Naive thymus-derived CD8-positive, alpha-beta T cell (primary cell): Measurements from ENCODE around the gene PRR19. TPM values are rescaled to one million over a fixed set of nuclear protein-coding genes. Genes with fewer than 3 reads are reported as not detected.

Experiments used
- ATAC-seq, 2 donors: fragments of 150-1000 bp; cut with Tn5 transposase in 1 of 2; sonication (Bioruptor Pico), chemical (Tn5 transposase) in 1 of 2; 1 replicate in 1 of 2; 2 replicates in 1 of 2; pipeline ENCODE4 v1.10.0; 2021; ENCODE audit warnings: mild to moderate bottlenecking in 2 of 2, moderate library complexity in 2 of 2
- POLR2A ChIA-PET: fragments of 350-600 bp; sonication (Branson Sonifier 250); formaldehyde crosslinking; loops from one replicate; lab custom pipeline; 2021; ENCODE audit warnings: antibody characterized with exemption; lab: Charles Lee
- DNase-seq, 10 donors: peaks; one replicate each; pipeline versions ENCODE4 v3.0.0 to v3.0.0-alpha.2; 2020 to 2022
- H3K27ac Mint-ChIP-seq, 10 donors: one replicate each; pipeline ENCODE4 v1.8.0; 2020 to 2022; ENCODE audit warnings: mild to moderate bottlenecking in 10 of 10, mixed read lengths in 10 of 10, moderate library complexity in 4 of 10, inconsistent platforms in 1 of 10
- H3K27me3 Mint-ChIP-seq, 5 donors: one replicate each; pipeline ENCODE4 v1.8.0; 2021 to 2022; ENCODE audit warnings: mixed read lengths in 5 of 5
- H3K36me3 Mint-ChIP-seq, 3 donors: one replicate each; pipeline ENCODE4 v1.8.0; 2020 to 2022; ENCODE audit warnings: mixed read lengths in 3 of 3, mild to moderate bottlenecking in 2 of 3, inconsistent platforms in 1 of 3
- H3K4me1 Mint-ChIP-seq, 4 donors: one replicate each; pipeline ENCODE4 v1.8.0; 2021 to 2022; ENCODE audit warnings: mixed read lengths in 4 of 4
- H3K4me3 Mint-ChIP-seq, 10 donors: one replicate each; pipeline ENCODE4 v1.8.0; 2020 to 2022; ENCODE audit warnings: mild to moderate bottlenecking in 10 of 10, mixed read lengths in 10 of 10, moderate library complexity in 6 of 10, inconsistent platforms in 1 of 10
- H3K9me3 Mint-ChIP-seq, 9 donors: one replicate each; pipeline ENCODE4 v1.8.0; 2020 to 2022; ENCODE audit warnings: mixed read lengths in 9 of 9, mild to moderate bottlenecking in 3 of 9, inconsistent platforms in 1 of 9, moderate library complexity in 1 of 9
- polyA plus RNA-seq, 3 donors: library from polyadenylated mRNA; unstranded; fragments of 300-500 nt; fragmentation: Illumina TruSeq; gene quantifications; one replicate each; pipeline ENCODE4 v1.2.3, GENCODE V29; 2021
- total RNA-seq, 8 experiments: library from RNA in 2 of 8; stranded (reverse) in 2 of 8; gene quantifications; one replicate each; pipeline ENCODE4 v1.2.3 and lab custom pipeline; 2021 to 2026

The PRR19 gene
- total and polyA plus RNA-seq, 5 experiments from 2014 or later, result 0.25 to 0.49 (median 0.32) TPM; not detected in 2

- POLR2A ChIA-PET, result no interaction called here
- ATAC-seq (no peak), DNase-seq (no peak)
- peaks cover 11 to 43% (median 22%) of the 10 kb centered on the region in 5 donors for H3K27me3 Mint-ChIP-seq
- no peak overlapping the region for H3K4me3 Mint-ChIP-seq
- no peaks in the 10 kb centered on the region for H3K36me3 Mint-ChIP-seq
- peaks cover 0 to 2% (median 0%) of the 10 kb centered on the region in 9 donors for H3K9me3 Mint-ChIP-seq
- H3K4me1 Mint-ChIP-seq, result peaks cover 9 to 20% (median 12%) of the 10 kb centered on the region in 4 donors
- H3K27ac Mint-ChIP-seq, result no peak overlapping the region
Observed at GRCh38 chr19:42309686-42310085, 7.8 kb downstream of the PRR19 start.

- peaks cover 0 to 2% (median 0%) of the 10 kb centered on the region in 9 donors for H3K9me3 Mint-ChIP-seq
- peaks cover 11 to 21% (median 12%) of the 10 kb centered on the region in 4 donors for H3K4me1 Mint-ChIP-seq
- POLR2A ChIA-PET, result no interaction called here
- peaks cover 16 to 52% (median 28%) of the 10 kb centered on the region in 5 donors for H3K27me3 Mint-ChIP-seq
- H3K4me3 Mint-ChIP-seq, result peak overlapping the region in 1 of 10 donors; percentile 74
- ATAC-seq, result no peak
- H3K36me3 Mint-ChIP-seq, result no peaks in the 10 kb centered on the region
- DNase-seq, result no peak
- no peak overlapping the region for H3K27ac Mint-ChIP-seq
Observed at GRCh38 chr19:42311657-42312056, 9.7 kb downstream of the PRR19 start.

- Mint-ChIP-seq H3K27me3 (peaks cover 16 to 59% (median 28%) of the 10 kb centered on the region in 5 donors), H3K4me3 (peak overlapping the region; percentile 7 to 87 (median 70)), H3K27ac (peak overlapping the region in 2 of 10 donors; percentile 73 to 87), H3K36me3 (no peaks in the 10 kb centered on the region), H3K4me1 (peaks cover 15 to 27% (median 19%) of the 10 kb centered on the region in 4 donors), H3K9me3 (peaks cover 0 to 2% (median 0%) of the 10 kb centered on the region in 9 donors)
- no peak for DNase-seq
- ATAC-seq, result no peak
- POLR2A ChIA-PET, result no interaction called here
Observed at GRCh38 chr19:42312370-42312769, 10.4 kb downstream of the PRR19 start.

- peak within 1 kb of the TSS in 2 of 10 donors; percentile 73 to 87 for H3K27ac Mint-ChIP-seq
- H3K4me3 Mint-ChIP-seq, result peak within 1 kb of the TSS; percentile 60 to 87 (median 70)
- peaks cover 0 to 2% (median 0%) of the 10 kb centered on the region in 9 donors for H3K9me3 Mint-ChIP-seq
- no peaks in the 10 kb centered on the region for H3K36me3 Mint-ChIP-seq
- H3K27me3 Mint-ChIP-seq, result peaks cover 16 to 60% (median 28%) of the 10 kb centered on the region in 5 donors
- DNase-seq, result peak in 4 of 10 donors; percentile 22 to 65 (median 38)
- H3K4me1 Mint-ChIP-seq, result peaks cover 14 to 27% (median 19%) of the 10 kb centered on the region in 4 donors
- POLR2A ChIA-PET, result interaction anchor here (0.6 kb wide), 1 partner anchor 47 kb away, joined by 3 read pairs; no protein-coding TSS in a partner anchor
- peak; percentile 83 to 87 for ATAC-seq
Observed at GRCh38 chr19:42313096-42313839, 11.3 kb downstream of the PRR19 start, which contains the start of gene TMEM145. Gene TMEM145, plus strand, starts transcription at chr19:42313309. Its CDS starts 68 bp downstream, at chr19:42313377.

- ATAC-seq (no peak), DNase-seq (no peak)
- Mint-ChIP-seq H3K9me3 (peaks cover 0 to 2% (median 0%) of the 10 kb centered on the region in 9 donors), H3K4me1 (peaks cover 14 to 27% (median 19%) of the 10 kb centered on the region in 4 donors), H3K4me3 (peak overlapping the region in 7 of 10 donors; percentile 43 to 74 (median 65)), H3K36me3 (no peaks in the 10 kb centered on the region), H3K27me3 (peaks cover 16 to 60% (median 28%) of the 10 kb centered on the region in 5 donors), H3K27ac (peak overlapping the region in 1 of 10 donors; percentile 59)
- POLR2A ChIA-PET, result interaction anchor here (0.6 to 0.8 kb wide), 2 partner anchors 12 to 46 kb away, joined by 3 to 4 read pairs; partner anchors contain the start of genes PAFAH1B3 and PRR19
Observed at GRCh38 chr19:42313840-42314755, 12.2 kb downstream of the PRR19 start.

- peaks cover 16 to 60% (median 28%) of the 10 kb centered on the region in 5 donors for H3K27me3 Mint-ChIP-seq
- POLR2A ChIA-PET, result interaction anchor here (0.8 kb wide), 1 partner anchor 13 kb away, joined by 4 read pairs; the partner anchor contains the start of genes PAFAH1B3 and PRR19
- peaks cover 0 to 2% (median 0%) of the 10 kb centered on the region in 9 donors for H3K9me3 Mint-ChIP-seq
- peaks cover 14 to 27% (median 19%) of the 10 kb centered on the region in 4 donors for H3K4me1 Mint-ChIP-seq
- no peak overlapping the region for H3K27ac Mint-ChIP-seq
- no peak for ATAC-seq
- no peak for DNase-seq
- peak overlapping the region in 3 of 10 donors; percentile 7 to 22 (median 11) for H3K4me3 Mint-ChIP-seq
- H3K36me3 Mint-ChIP-seq, result no peaks in the 10 kb centered on the region
Observed at GRCh38 chr19:42315024-42315423, 13.1 kb downstream of the PRR19 start.

- Mint-ChIP-seq H3K9me3 (peaks cover 0 to 2% (median 0%) of the 10 kb centered on the region in 9 donors), H3K4me3 (peak overlapping the region in 6 of 10 donors; percentile 0 to 40 (median 10)), H3K36me3 (no peaks in the 10 kb centered on the region), H3K27me3 (peaks cover 16 to 49% (median 24%) of the 10 kb centered on the region in 5 donors), H3K27ac (peak overlapping the region in 1 of 10 donors; percentile 33), H3K4me1 (peaks cover 14 to 27% (median 19%) of the 10 kb centered on the region in 4 donors)
- ATAC-seq, result no peak
- POLR2A ChIA-PET, result interaction anchor here (0.8 kb wide), 1 partner anchor 8 kb away, joined by 3 read pairs; no protein-coding TSS in a partner anchor
- no peak for DNase-seq
Observed at GRCh38 chr19:42316223-42317211, 14.6 kb downstream of the PRR19 start.

GRCh38 chr19:42317535-42317934 is 15.6 kb downstream of the PRR19 start:
- H3K36me3 Mint-ChIP-seq, result no peaks in the 10 kb centered on the region
- POLR2A ChIA-PET, result no interaction called here
- peak overlapping the region in 1 of 10 donors; percentile 17 for H3K27ac Mint-ChIP-seq
- H3K9me3 Mint-ChIP-seq, result peaks cover 0 to 2% (median 0%) of the 10 kb centered on the region in 9 donors
- DNase-seq (no peak), ATAC-seq (no peak)
- H3K27me3 Mint-ChIP-seq, result peaks cover 12 to 39% (median 22%) of the 10 kb centered on the region in 5 donors
- H3K4me3 Mint-ChIP-seq, result no peak overlapping the region
- H3K4me1 Mint-ChIP-seq, result peaks cover 13 to 21% (median 18%) of the 10 kb centered on the region in 4 donors

GRCh38 chr19:42322305-42322704 is 20.4 kb downstream of the PRR19 start:
- Mint-ChIP-seq H3K9me3 (no peaks in the 10 kb centered on the region), H3K36me3 (peaks cover 0 to 3% (median 0%) of the 10 kb centered on the region in 3 donors), H3K27me3 (peaks cover 6 to 20% (median 13%) of the 10 kb centered on the region in 5 donors), H3K4me1 (peaks cover 8 to 24% (median 22%) of the 10 kb centered on the region in 4 donors), H3K27ac (no peak overlapping the region), H3K4me3 (peak overlapping the region in 1 of 10 donors; percentile 58)
- ATAC-seq (no peak), DNase-seq (no peak)
- POLR2A ChIA-PET, result interaction anchor here (0.6 to 1.9 kb wide), 3 partner anchors 19 to 120 kb away, joined by 3 to 6 read pairs (median 4); partner anchors contain the start of genes PAFAH1B3 and PRR19

GRCh38 chr19:42323473-42323851 is 21.5 kb downstream of the PRR19 start:
- Mint-ChIP-seq H3K4me1 (peaks cover 16 to 34% (median 26%) of the 10 kb centered on the region in 4 donors), H3K27me3 (peaks cover 6 to 20% (median 12%) of the 10 kb centered on the region in 5 donors), H3K9me3 (no peaks in the 10 kb centered on the region), H3K27ac (no peak overlapping the region), H3K36me3 (peaks cover 0 to 3% (median 0%) of the 10 kb centered on the region in 3 donors), H3K4me3 (peak overlapping the region in 7 of 10 donors; percentile 8 to 74 (median 33))
- no peak for DNase-seq
- no peak for ATAC-seq
- POLR2A ChIA-PET, result interaction anchor here (0.8 to 1.9 kb wide), 3 partner anchors 21 to 191 kb away, joined by 3 to 6 read pairs (median 3); partner anchors contain the start of genes PAFAH1B3 and PRR19
